ENCODE measurements around the gene TRAPPC2.

TRAPPC2 gene

GRCh38 chrX:13664020-13664419 lies 70.4 kb downstream of the TRAPPC2 start:
- DNase-seq: no peak

- no peak for DNase-seq
Observed at GRCh38 chrX:13662355-13662791, 72.0 kb downstream of the TRAPPC2 start.
